Naive thymus-derived CD8-positive, alpha-beta T cell (primary cell): ENCODE measurements around the gene DIPK1B. TPM values are rescaled to one million over a fixed set of nuclear protein-coding genes. Genes with fewer than 3 reads are reported as not detected.

Experiments
- ATAC-seq, 2 donors: fragments of 150-1000 bp; cut with Tn5 transposase in 1 of 2; sonication (Bioruptor Pico), chemical (Tn5 transposase) in 1 of 2; 1 replicate in 1 of 2; 2 replicates in 1 of 2; pipeline ENCODE4 v1.10.0; 2021; ENCODE audit warnings: mild to moderate bottlenecking in 2 of 2, moderate library complexity in 2 of 2
- POLR2A ChIA-PET: fragments of 350-600 bp; sonication (Branson Sonifier 250); formaldehyde crosslinking; loops from one replicate; lab custom pipeline; 2021; ENCODE audit warnings: antibody characterized with exemption; lab: Charles Lee
- DNase-seq, 10 donors: peaks; one replicate each; pipeline versions ENCODE4 v3.0.0 to v3.0.0-alpha.2; 2020 to 2022
- H3K27ac Mint-ChIP-seq, 10 donors: one replicate each; pipeline ENCODE4 v1.8.0; 2020 to 2022; ENCODE audit warnings: mild to moderate bottlenecking in 10 of 10, mixed read lengths in 10 of 10, moderate library complexity in 4 of 10, inconsistent platforms in 1 of 10
- H3K27me3 Mint-ChIP-seq, 5 donors: one replicate each; pipeline ENCODE4 v1.8.0; 2021 to 2022; ENCODE audit warnings: mixed read lengths in 5 of 5
- H3K36me3 Mint-ChIP-seq, 3 donors: one replicate each; pipeline ENCODE4 v1.8.0; 2020 to 2022; ENCODE audit warnings: mixed read lengths in 3 of 3, mild to moderate bottlenecking in 2 of 3, inconsistent platforms in 1 of 3
- H3K4me1 Mint-ChIP-seq, 4 donors: one replicate each; pipeline ENCODE4 v1.8.0; 2021 to 2022; ENCODE audit warnings: mixed read lengths in 4 of 4
- H3K4me3 Mint-ChIP-seq, 10 donors: one replicate each; pipeline ENCODE4 v1.8.0; 2020 to 2022; ENCODE audit warnings: mild to moderate bottlenecking in 10 of 10, mixed read lengths in 10 of 10, moderate library complexity in 6 of 10, inconsistent platforms in 1 of 10
- H3K9me3 Mint-ChIP-seq, 9 donors: one replicate each; pipeline ENCODE4 v1.8.0; 2020 to 2022; ENCODE audit warnings: mixed read lengths in 9 of 9, mild to moderate bottlenecking in 3 of 9, inconsistent platforms in 1 of 9, moderate library complexity in 1 of 9
- polyA plus RNA-seq, 3 donors: library from polyadenylated mRNA; unstranded; fragments of 300-500 nt; fragmentation: Illumina TruSeq; gene quantifications; one replicate each; pipeline ENCODE4 v1.2.3, GENCODE V29; 2021
- total RNA-seq, 8 experiments: library from RNA in 2 of 8; stranded (reverse) in 2 of 8; gene quantifications; one replicate each; pipeline ENCODE4 v1.2.3 and lab custom pipeline; 2021 to 2026

The DIPK1B gene
- total and polyA plus RNA-seq, 5 experiments from 2014 or later: 0.07 to 1.1 (median 0.58) TPM; not detected in 2

GRCh38 chr9:136675477-136676296, 36.7 kb upstream of the DIPK1B start:
- H3K36me3 Mint-ChIP-seq: no peaks in the 10 kb centered on the region
- ATAC-seq (no peak), DNase-seq (no peak)
- no peaks in the 10 kb centered on the region for H3K27me3 Mint-ChIP-seq
- no peak overlapping the region for H3K4me3 Mint-ChIP-seq
- POLR2A ChIA-PET: interaction anchor here (1.4 kb wide), 1 partner anchor 13 kb away, joined by 4 read pairs; no protein-coding TSS in a partner anchor
- H3K9me3 Mint-ChIP-seq: no peaks in the 10 kb centered on the region
- no peak overlapping the region for H3K27ac Mint-ChIP-seq
- H3K4me1 Mint-ChIP-seq: peaks cover 0 to 7% (median 0%) of the 10 kb centered on the region in 4 donors

GRCh38 chr9:136676297-136676794, 36.0 kb upstream of the DIPK1B start:
- Mint-ChIP-seq H3K4me1 (peaks cover 0 to 7% (median 0%) of the 10 kb centered on the region in 4 donors), H3K4me3 (no peak overlapping the region), H3K27me3 (no peaks in the 10 kb centered on the region), H3K36me3 (no peaks in the 10 kb centered on the region), H3K27ac (peak overlapping the region in 1 of 10 donors; percentile 88), H3K9me3 (no peaks in the 10 kb centered on the region)
- no peak for DNase-seq
- POLR2A ChIA-PET: interaction anchor here (1.4 kb wide), 1 partner anchor 12 kb away, joined by 4 read pairs; no protein-coding TSS in a partner anchor
- no peak for ATAC-seq

DNA sequence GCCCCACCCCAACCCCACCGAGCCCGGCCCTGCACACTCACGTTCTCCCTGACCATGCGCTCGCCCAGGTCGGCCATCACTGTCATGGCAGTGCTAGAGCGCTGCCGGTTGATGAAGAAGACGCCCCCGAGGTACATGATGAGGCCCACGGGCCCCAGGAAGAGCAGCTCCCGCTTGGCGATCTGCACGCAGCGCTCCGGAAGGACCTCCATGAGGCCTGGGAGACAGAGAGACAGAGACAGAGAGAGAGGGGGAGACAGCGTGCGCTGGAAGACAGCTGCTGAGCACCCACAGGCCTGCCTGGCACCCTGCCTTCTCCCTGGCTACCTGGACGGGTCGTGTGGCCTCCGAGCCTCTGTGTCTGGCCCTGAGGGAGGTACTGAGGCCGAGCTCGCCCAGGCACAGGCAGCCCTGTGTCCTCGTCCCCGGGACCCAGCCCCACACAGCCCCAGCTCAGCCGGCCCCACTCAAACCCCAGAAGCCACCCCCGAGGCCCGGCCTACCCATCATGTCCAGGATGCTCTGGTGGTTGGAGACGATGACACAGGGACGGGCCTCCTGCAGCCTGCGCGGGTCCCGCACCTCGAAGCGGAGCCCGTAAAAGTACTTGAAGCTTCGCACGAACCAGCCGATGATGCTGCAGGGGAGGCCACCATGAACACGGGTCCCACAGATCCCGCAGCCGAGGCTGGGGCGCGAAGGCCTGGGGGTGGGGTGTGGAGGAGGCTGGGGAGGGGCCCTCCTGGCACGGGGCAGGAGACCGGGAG, 35.3 kb upstream of the DIPK1B start:
- Mint-ChIP-seq H3K4me1 (peaks cover 0 to 7% (median 0%) of the 10 kb centered on the region in 4 donors), H3K4me3 (no peak overlapping the region), H3K27ac (no peak overlapping the region), H3K36me3 (no peaks in the 10 kb centered on the region), H3K27me3 (no peaks in the 10 kb centered on the region), H3K9me3 (no peaks in the 10 kb centered on the region)
- ATAC-seq: no peak
- POLR2A ChIA-PET: interaction anchor here (1.4 kb wide), 1 partner anchor 12 kb away, joined by 4 read pairs; no protein-coding TSS in a partner anchor
- no peak for DNase-seq

GRCh38 chr9:136678034-136678433, 34.3 kb upstream of the DIPK1B start:
- ATAC-seq: no peak
- DNase-seq: no peak

GRCh38 chr9:136678624-136679023, 33.7 kb upstream of the DIPK1B start:
- Mint-ChIP-seq H3K4me1 (peaks cover 0 to 7% (median 0%) of the 10 kb centered on the region in 4 donors), H3K9me3 (no peaks in the 10 kb centered on the region), H3K36me3 (no peaks in the 10 kb centered on the region), H3K4me3 (no peak overlapping the region), H3K27me3 (no peaks in the 10 kb centered on the region), H3K27ac (no peak overlapping the region)
- ATAC-seq (no peak), DNase-seq (no peak)
- POLR2A ChIA-PET: no interaction called here

More at GRCh38 chr9:136678034-136678433, 34.3 kb upstream of the DIPK1B start:
- Mint-ChIP-seq H3K27me3 (no peaks in the 10 kb centered on the region), H3K4me3 (no peak overlapping the region), H3K36me3 (no peaks in the 10 kb centered on the region), H3K9me3 (no peaks in the 10 kb centered on the region), H3K4me1 (peaks cover 0 to 7% (median 0%) of the 10 kb centered on the region in 4 donors), H3K27ac (no peak overlapping the region)
- POLR2A ChIA-PET: no interaction called here

GRCh38 chr9:136679431-136679941, 32.9 kb upstream of the DIPK1B start:
- H3K36me3 Mint-ChIP-seq: no peaks in the 10 kb centered on the region
- H3K4me3 Mint-ChIP-seq: peak overlapping the region in 1 of 10 donors; percentile 7
- DNase-seq (no peak), ATAC-seq (no peak)
- H3K27ac Mint-ChIP-seq: peak overlapping the region in 2 of 10 donors; percentile 41 to 59
- H3K4me1 Mint-ChIP-seq: peaks cover 0 to 7% (median 0%) of the 10 kb centered on the region in 4 donors
- H3K27me3 Mint-ChIP-seq: no peaks in the 10 kb centered on the region
- H3K9me3 Mint-ChIP-seq: no peaks in the 10 kb centered on the region
- POLR2A ChIA-PET: no interaction called here

- Mint-ChIP-seq H3K36me3 (no peaks in the 10 kb centered on the region), H3K4me1 (peaks cover 3 to 11% (median 5%) of the 10 kb centered on the region in 4 donors), H3K9me3 (no peaks in the 10 kb centered on the region), H3K27me3 (no peaks in the 10 kb centered on the region), H3K4me3 (no peak overlapping the region), H3K27ac (no peak overlapping the region)
- no peak for ATAC-seq
- no peak for DNase-seq
- POLR2A ChIA-PET: no interaction called here
Measured at GRCh38 chr9:136681029-136681428, 31.3 kb upstream of the DIPK1B start.

- DNase-seq: no peak
- no peak for ATAC-seq
- Mint-ChIP-seq H3K4me1 (peaks cover 4 to 15% (median 8%) of the 10 kb centered on the region in 4 donors), H3K36me3 (no peaks in the 10 kb centered on the region), H3K9me3 (no peaks in the 10 kb centered on the region), H3K4me3 (no peak overlapping the region), H3K27me3 (no peaks in the 10 kb centered on the region), H3K27ac (no peak overlapping the region)
- POLR2A ChIA-PET: interaction anchor here (0.6 kb wide), 1 partner anchor 46 kb away, joined by 5 read pairs; no protein-coding TSS in a partner anchor
Measured at GRCh38 chr9:136681945-136682699, 30.2 kb upstream of the DIPK1B start.

GRCh38 chr9:136682710-136683109, 29.7 kb upstream of the DIPK1B start:
- POLR2A ChIA-PET: interaction anchor here (0.6 kb wide), 1 partner anchor 45 kb away, joined by 5 read pairs; no protein-coding TSS in a partner anchor
- H3K4me3 Mint-ChIP-seq: no peak overlapping the region
- ATAC-seq (no peak), DNase-seq (no peak)
- peaks cover 4 to 15% (median 8%) of the 10 kb centered on the region in 4 donors for H3K4me1 Mint-ChIP-seq
- no peaks in the 10 kb centered on the region for H3K27me3 Mint-ChIP-seq
- no peaks in the 10 kb centered on the region for H3K9me3 Mint-ChIP-seq
- H3K27ac Mint-ChIP-seq: no peak overlapping the region
- no peaks in the 10 kb centered on the region for H3K36me3 Mint-ChIP-seq

GRCh38 chr9:136683173-136683745, 29.1 kb upstream of the DIPK1B start:
- Mint-ChIP-seq H3K36me3 (no peaks in the 10 kb centered on the region), H3K4me3 (no peak overlapping the region), H3K9me3 (no peaks in the 10 kb centered on the region), H3K27ac (peak overlapping the region in 1 of 10 donors; percentile 37), H3K27me3 (no peaks in the 10 kb centered on the region), H3K4me1 (peaks cover 4 to 19% (median 8%) of the 10 kb centered on the region in 4 donors)
- no peak for ATAC-seq
- no peak for DNase-seq
- POLR2A ChIA-PET: no interaction called here

- Mint-ChIP-seq H3K4me3 (peak overlapping the region in 1 of 10 donors; percentile 18), H3K36me3 (no peaks in the 10 kb centered on the region), H3K9me3 (no peaks in the 10 kb centered on the region), H3K27me3 (no peaks in the 10 kb centered on the region), H3K4me1 (peaks cover 4 to 20% (median 9%) of the 10 kb centered on the region in 4 donors), H3K27ac (no peak overlapping the region)
- DNase-seq (no peak), ATAC-seq (no peak)
- POLR2A ChIA-PET: no interaction called here
Measured at GRCh38 chr9:136683755-136684154, 28.6 kb upstream of the DIPK1B start.

DNA sequence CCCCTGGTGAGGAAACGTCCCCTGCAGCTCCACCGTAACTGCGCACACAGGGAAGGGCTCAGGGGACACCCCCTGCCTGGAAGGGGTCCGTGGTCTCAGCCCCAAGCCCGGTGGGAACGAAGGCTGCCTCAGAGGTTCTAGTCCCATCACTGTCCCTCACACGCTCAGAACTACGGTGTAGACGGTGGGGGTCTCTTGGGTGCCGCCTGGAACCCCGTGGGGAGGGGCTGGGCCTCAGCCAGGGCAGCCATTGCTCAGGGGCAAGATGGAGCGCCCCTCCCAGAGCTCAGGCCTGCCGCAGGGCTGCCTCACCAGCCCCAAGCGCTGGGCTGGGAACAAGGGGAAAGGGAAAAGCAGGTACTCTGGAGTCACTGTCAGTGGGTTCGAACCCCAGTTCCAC, 28.0 kb upstream of the DIPK1B start:
- H3K36me3 Mint-ChIP-seq: no peaks in the 10 kb centered on the region
- POLR2A ChIA-PET: no interaction called here
- no peak for DNase-seq
- no peak for ATAC-seq
- peaks cover 4 to 18% (median 9%) of the 10 kb centered on the region in 4 donors for H3K4me1 Mint-ChIP-seq
- H3K27ac Mint-ChIP-seq: no peak overlapping the region
- no peaks in the 10 kb centered on the region for H3K27me3 Mint-ChIP-seq
- no peak overlapping the region for H3K4me3 Mint-ChIP-seq
- H3K9me3 Mint-ChIP-seq: no peaks in the 10 kb centered on the region
